Liver (tissue), 9 donors: ENCODE results near the gene CELF4. TPM values are rescaled to one million over a fixed set of nuclear protein-coding genes. Genes with fewer than 3 reads are reported as not detected.

Experiments used
- DNase-seq: peaks from one replicate; pipeline ENCODE4 v3.0.0-alpha.2; 2017; ENCODE audit warnings: low spot score
- H3K27ac ChIP-seq, 2 donors: one replicate each; pipeline ENCODE4 v1.7.0; 2013; ENCODE audit warnings: inconsistent platforms in 2 of 2, low read length in 2 of 2, control low read depth in 1 of 2, low read depth in 1 of 2, mild to moderate bottlenecking in 1 of 2
- H3K27me3 ChIP-seq, 4 donors: one replicate each; pipeline versions ENCODE4 v1.6.1 to v1.7.0; 2013; ENCODE audit warnings: low read length in 3 of 4, inconsistent platforms in 1 of 4, mild to moderate bottlenecking in 1 of 4, moderate library complexity in 1 of 4; ENCODE audit not compliant: control insufficient read depth in 4 of 4, insufficient read depth in 4 of 4
- H3K36me3 ChIP-seq, 4 donors: one replicate each; pipeline versions ENCODE4 v1.6.1 to v1.7.0; 2013; ENCODE audit warnings: low read length in 3 of 4, mild to moderate bottlenecking in 3 of 4, low read depth in 1 of 4, moderate library complexity in 1 of 4; ENCODE audit not compliant: control insufficient read depth in 4 of 4, insufficient read depth in 3 of 4
- H3K4me1 ChIP-seq, 4 donors: one replicate each; pipeline versions ENCODE4 v1.6.1 to v1.7.0; 2013; ENCODE audit warnings: low read length in 3 of 4, mild to moderate bottlenecking in 3 of 4, moderate library complexity in 1 of 4; ENCODE audit not compliant: control insufficient read depth in 4 of 4, insufficient read depth in 4 of 4
- H3K4me3 ChIP-seq, 3 donors: one replicate each; pipeline versions ENCODE4 v1.6.1 to v1.7.0; 2013; ENCODE audit warnings: low read length in 3 of 3, control low read depth in 1 of 3, low read depth in 1 of 3, mild to moderate bottlenecking in 1 of 3
- H3K9ac ChIP-seq, 2 donors: one replicate each; pipeline ENCODE4 v1.7.0; 2013; ENCODE audit warnings: low read length in 2 of 2, mild to moderate bottlenecking in 2 of 2, moderate library complexity in 2 of 2, control low read depth in 1 of 2, low read depth in 1 of 2
- H3K9me3 ChIP-seq, 4 donors: one replicate each; pipeline versions ENCODE4 v1.6.1 to v1.7.0; 2013; ENCODE audit warnings: low read length in 3 of 4; ENCODE audit not compliant: control insufficient read depth in 4 of 4
- ATF3 ChIP-seq: IDR thresholded peaks from 2 replicates; pipeline ENCODE4 v1.6.1; 2016; ENCODE audit warnings: antibody characterized with exemption
- CTCF ChIP-seq: fragments of 150-350 bp; IDR thresholded peaks from 2 replicates; pipeline ENCODE4 v1.5.1; 2017; ENCODE audit warnings: improper control_type of control experiment, low read depth, low read length; ENCODE audit not compliant: missing input control
- EGR1 ChIP-seq, 2 donors: IDR thresholded peaks; 2 replicates each; pipeline ENCODE4 v1.6.1; 2016 to 2018; ENCODE audit warnings: antibody characterized with exemption in 2 of 2, low read depth in 2 of 2
- FOXA1 ChIP-seq: IDR thresholded peaks from 2 replicates; pipeline ENCODE4 v1.6.1; 2016; ENCODE audit warnings: antibody characterized with exemption
- FOXA2 ChIP-seq: IDR thresholded peaks from 2 replicates; pipeline ENCODE4 v1.6.1; 2016; ENCODE audit warnings: antibody characterized with exemption
- GABPA ChIP-seq, 2 donors: IDR thresholded peaks in 1 of 2; conservative IDR thresholded peaks in 1 of 2; 2 replicates each; pipeline ENCODE4 v1.6.1; 2016; ENCODE audit warnings: antibody characterized with exemption in 2 of 2, mild to moderate bottlenecking in 1 of 2, moderate library complexity in 1 of 2
- HNF4A ChIP-seq, 2 donors: conservative IDR thresholded peaks; 2 replicates each; pipeline ENCODE4 v1.6.1; 2016; ENCODE audit warnings: antibody characterized with exemption in 2 of 2, mild to moderate bottlenecking in 2 of 2
- HNF4G ChIP-seq: IDR thresholded peaks from 2 replicates; pipeline ENCODE4 v1.6.1; 2016; ENCODE audit warnings: antibody characterized with exemption
- JUND ChIP-seq, 2 donors: IDR thresholded peaks; 2 replicates each; pipeline ENCODE4 v1.6.1; 2016; ENCODE audit warnings: antibody characterized with exemption in 2 of 2
- MAX ChIP-seq: IDR thresholded peaks from 2 replicates; pipeline ENCODE4 v1.6.1; 2016; ENCODE audit warnings: antibody characterized with exemption
- RAD21 ChIP-seq, 2 donors: IDR thresholded peaks; 2 replicates each; pipeline ENCODE4 v1.6.1; 2016; ENCODE audit warnings: antibody characterized with exemption in 2 of 2, mild to moderate bottlenecking in 2 of 2
- RXRA ChIP-seq, 2 donors: IDR thresholded peaks; 2 replicates each; pipeline ENCODE4 v1.6.1; 2017 to 2018; ENCODE audit warnings: antibody characterized with exemption in 2 of 2, mild to moderate bottlenecking in 1 of 2
- SP1 ChIP-seq: IDR thresholded peaks from 2 replicates; pipeline ENCODE4 v1.6.1; 2018; ENCODE audit warnings: antibody characterized with exemption, mild to moderate bottlenecking
- TAF1 ChIP-seq: conservative IDR thresholded peaks from 2 replicates; pipeline ENCODE4 v1.6.1; 2016; ENCODE audit warnings: antibody characterized with exemption, mild to moderate bottlenecking
- ZBTB33 ChIP-seq: IDR thresholded peaks from 2 replicates; pipeline ENCODE4 v1.6.1; 2016; ENCODE audit warnings: antibody characterized with exemption
- WGBS: extraction: QIAGEN DNeasy Blood & Tissue Kit; methylation state at CpG from one replicate; pipeline ENCODE4 v1.1.7; 2013; 5-methylcytosine and 5-hydroxymethylcytosine counted together
- polyA plus RNA-seq, 2 donors: library from polyadenylated mRNA; stranded (reverse) in 1 of 2; unstranded in 1 of 2; fragments of 200-250 nt in 1 of 2; fragments of >200 nt in 1 of 2; fragmentation: Nextera tagmentation in 1 of 2; extraction: Ambion mirVana in 1 of 2; gene quantifications; one replicate each; pipeline versions ENCODE4 v1.2.1 to v1.2.3, GENCODE V29; 2013 to 2015
- total RNA-seq, 2 donors: library from RNA; depleted of rRNA; stranded (reverse); fragments of >200 nt; gene quantifications; one replicate each; pipeline ENCODE4 v1.2.3, GENCODE V29; 2014
- donor health status: healthy.
- donor health status: healthy.
- donor health status: healthy.
- donor health status: healthy.
- donor health status: healthy.

The CELF4 gene
- total and polyA plus RNA-seq, 4 donors: 0.08 to 0.28 (median 0.21) TPM; not detected in 1

- TF ChIP-seq ZBTB33 (no peak), TAF1 (no peak), SP1 (no peak), FOXA1 (no peak), FOXA2 (no peak), HNF4G (no peak), MAX (no peak), ATF3 (no peak), GABPA (IDR thresholded peaks at IDR 0.05 in 1 of 2, conservative IDR thresholded peaks at IDR 0.05 in 1 of 2) (no peak), RXRA (IDR thresholded peaks at IDR 0.05) (no peak), JUND (IDR thresholded peaks at IDR 0.05) (no peak), HNF4A (conservative IDR thresholded peaks at IDR 0.05) (no peak)
These were observed 7.1 kb upstream of the CELF4 start (continued) for GRCh38 chr18:37572736-37573135.

- Histone ChIP-seq H3K4me3 (no peak overlapping the region), H3K36me3 (no peaks in the 10 kb centered on the region), H3K9me3 (no peaks in the 10 kb centered on the region), H3K9ac (no peak overlapping the region), H3K4me1 (peaks cover 12 to 18% (median 13%) of the 10 kb centered on the region in 4 donors), H3K27ac (no peak overlapping the region), H3K27me3 (peaks cover 0 to 14% (median 8%) of the 10 kb centered on the region in 4 donors)
- 42% methylated on average over 5 of the region's 5 CpGs for WGBS
- no peak for DNase-seq
- TF ChIP-seq EGR1 (IDR thresholded peaks at IDR 0.05; ENCODE audit: low read depth in 2 of 2): no peak
These were observed 5.7 kb upstream of the CELF4 start for GRCh38 chr18:37571266-37571665.

- H3K9ac ChIP-seq: no peak overlapping the region
- DNase-seq: no peak
- TF ChIP-seq FOXA2: no peak
- TF ChIP-seq ZBTB33: no peak
- no peak for TF ChIP-seq MAX
- no peak for TF ChIP-seq CTCF
- TF ChIP-seq RAD21 (IDR thresholded peaks at IDR 0.05): no peak
- no peak for TF ChIP-seq HNF4G
- TF ChIP-seq SP1: no peak
- TF ChIP-seq EGR1 (IDR thresholded peaks at IDR 0.05; ENCODE audit: low read depth in 2 of 2): no peak
- TF ChIP-seq FOXA1: no peak
- peaks cover 0 to 16% (median 10%) of the 10 kb centered on the region in 4 donors for H3K27me3 ChIP-seq
- 56% methylated on average over 5 of the region's 5 CpGs for WGBS
- H3K27ac ChIP-seq: no peak overlapping the region
- H3K4me1 ChIP-seq: peaks cover 12 to 23% (median 17%) of the 10 kb centered on the region in 4 donors
- H3K4me3 ChIP-seq: no peak overlapping the region
- no peaks in the 10 kb centered on the region for H3K9me3 ChIP-seq
- H3K36me3 ChIP-seq: no peaks in the 10 kb centered on the region
These were observed 4.8 kb upstream of the CELF4 start for GRCh38 chr18:37570336-37570930.
